ENCODE data around the gene NKD2.

- no peak for TF ChIP-seq MAFK (IDR thresholded peaks at IDR 0.05; ENCODE audit: low read depth, low read length)
- TF ChIP-seq, protein P1, sequence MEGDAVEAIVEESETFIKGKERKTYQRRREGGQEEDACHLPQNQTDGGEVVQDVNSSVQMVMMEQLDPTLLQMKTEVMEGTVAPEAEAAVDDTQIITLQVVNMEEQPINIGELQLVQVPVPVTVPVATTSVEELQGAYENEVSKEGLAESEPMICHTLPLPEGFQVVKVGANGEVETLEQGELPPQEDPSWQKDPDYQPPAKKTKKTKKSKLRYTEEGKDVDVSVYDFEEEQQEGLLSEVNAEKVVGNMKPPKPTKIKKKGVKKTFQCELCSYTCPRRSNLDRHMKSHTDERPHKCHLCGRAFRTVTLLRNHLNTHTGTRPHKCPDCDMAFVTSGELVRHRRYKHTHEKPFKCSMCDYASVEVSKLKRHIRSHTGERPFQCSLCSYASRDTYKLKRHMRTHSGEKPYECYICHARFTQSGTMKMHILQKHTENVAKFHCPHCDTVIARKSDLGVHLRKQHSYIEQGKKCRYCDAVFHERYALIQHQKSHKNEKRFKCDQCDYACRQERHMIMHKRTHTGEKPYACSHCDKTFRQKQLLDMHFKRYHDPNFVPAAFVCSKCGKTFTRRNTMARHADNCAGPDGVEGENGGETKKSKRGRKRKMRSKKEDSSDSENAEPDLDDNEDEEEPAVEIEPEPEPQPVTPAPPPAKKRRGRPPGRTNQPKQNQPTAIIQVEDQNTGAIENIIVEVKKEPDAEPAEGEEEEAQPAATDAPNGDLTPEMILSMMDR (conservative IDR thresholded peaks at IDR 0.05; ENCODE audit: low read depth, low read length): no peak
- TF ChIP-seq MXI1 (IDR thresholded peaks at IDR 0.05; ENCODE audit: borderline replicate concordance, low read depth, low read length): no peak
- TF ChIP-seq POLR2A (IDR thresholded peaks at IDR 0.05; ENCODE audit: low read depth, low read length): no peak
- no peak for TF ChIP-seq RFX5 (IDR thresholded peaks at IDR 0.05; ENCODE audit: low read depth, low read length)
- TF ChIP-seq CEBPB (IDR thresholded peaks at IDR 0.05; ENCODE audit: low read depth, low read length): no peak
- TF ChIP-seq MAZ (IDR thresholded peaks at IDR 0.05; ENCODE audit: borderline replicate concordance, low read depth, low read length): no peak
- TF ChIP-seq FOS (IDR thresholded peaks at IDR 0.05; ENCODE audit: low read depth, low read length): no peak
- no peak for TF ChIP-seq BHLHE40 (IDR thresholded peaks at IDR 0.05; ENCODE audit: low read depth, low read length)
- no peak for TF ChIP-seq USF2 (IDR thresholded peaks at IDR 0.05; ENCODE audit: low read depth, low read length)
- no peak for TF ChIP-seq RCOR1 (IDR thresholded peaks at IDR 0.05; ENCODE audit: insufficient replicate concordance, low read length)
- no peak for TF ChIP-seq SMC3 (IDR thresholded peaks at IDR 0.05; ENCODE audit: low read depth, low read length)
- TF ChIP-seq RAD21 (IDR thresholded peaks at IDR 0.05; ENCODE audit: low read length): no peak
- TF ChIP-seq CHD1 (IDR thresholded peaks at IDR 0.05; ENCODE audit: low read depth, low read length): no peak
Observed at GRCh38 chr5:1087428-1087827, 78.8 kb downstream of the NKD2 start.

Measured in IMR-90 (cell line).